GM19452 (cell line): ENCODE measurements around the gene SLC35A1.
"Not testable (repeated sequence)": the region's sequence is repeated elsewhere in the genome, so short reads cannot be mapped to it uniquely, and the experiment has no call there.

ENCODE experiments used
- ATAC-seq: cut with Tn5 transposase; IDR thresholded peaks from one replicate; pipeline ENCODE4 v1.9.1; 2021; ENCODE audit not compliant: unreplicated experiment

The SLC35A1 gene

GRCh38 chr6:87472525-87473418, at the start of gene SLC35A1:
Gene SLC35A1, plus strand, starts transcription at chr6:87472974. Its CDS starts 30 bp downstream, at chr6:87473004.
- peak; percentile 95 for ATAC-seq

GRCh38 chr6:87426789-87427188, 46.0 kb upstream of the SLC35A1 start:
- ATAC-seq = no peak

GRCh38 chr6:87430499-87430898, 42.3 kb upstream of the SLC35A1 start:
- ATAC-seq = no peak

- ATAC-seq = no peak
Measured at GRCh38 chr6:87431263-87431662, 41.5 kb upstream of the SLC35A1 start.

- no peak for ATAC-seq
Measured at GRCh38 chr6:87436435-87436834, 36.3 kb upstream of the SLC35A1 start.

- no peak for ATAC-seq
Measured at GRCh38 chr6:87441711-87442110, 31.1 kb upstream of the SLC35A1 start.

GRCh38 chr6:87444362-87444761, 28.4 kb upstream of the SLC35A1 start:
- no peak for ATAC-seq

GRCh38 chr6:87465051-87465450, 7.7 kb upstream of the SLC35A1 start:
- no peak for ATAC-seq

GRCh38 chr6:87473419-87473903, 687 bp downstream of the SLC35A1 start:
- peak; percentile 59 for ATAC-seq

- ATAC-seq = no peak
Measured at GRCh38 chr6:87481931-87482330, 9.2 kb downstream of the SLC35A1 start.

GRCh38 chr6:87482366-87482765, 9.6 kb downstream of the SLC35A1 start:
- no peak for ATAC-seq

GRCh38 chr6:87483929-87484328, 11.2 kb downstream of the SLC35A1 start:
- ATAC-seq = no peak

GRCh38 chr6:87484491-87484890, 11.7 kb downstream of the SLC35A1 start:
- no peak for ATAC-seq

- ATAC-seq = no peak
Measured at GRCh38 chr6:87487555-87487954, 14.8 kb downstream of the SLC35A1 start.

GRCh38 chr6:87489326-87489725, 16.6 kb downstream of the SLC35A1 start:
- ATAC-seq = not testable (repeated sequence)

GRCh38 chr6:87494761-87495422, 22.1 kb downstream of the SLC35A1 start:
- peak; percentile 72 for ATAC-seq

GRCh38 chr6:87498048-87498447, 25.3 kb downstream of the SLC35A1 start:
- ATAC-seq = no peak

- ATAC-seq = no peak
Measured at GRCh38 chr6:87501809-87502572, 29.2 kb downstream of the SLC35A1 start.

GRCh38 chr6:87504441-87504840, 31.7 kb downstream of the SLC35A1 start:
- no peak for ATAC-seq

GRCh38 chr6:87514831-87515230, 42.1 kb downstream of the SLC35A1 start:
- ATAC-seq = no peak

GRCh38 chr6:87518453-87518852, 45.7 kb downstream of the SLC35A1 start:
- ATAC-seq = no peak
